HG03571 (cell line): ENCODE measurements around the gene G3BP2.
A peak's percentile ranks its signal among the peaks of the same experiment; 100 is the strongest.

Source experiments
- ATAC-seq: cut with Tn5 transposase; IDR thresholded peaks from one replicate; pipeline ENCODE4 v1.9.1; 2021; ENCODE audit not compliant: unreplicated experiment

The G3BP2 gene

DNA sequence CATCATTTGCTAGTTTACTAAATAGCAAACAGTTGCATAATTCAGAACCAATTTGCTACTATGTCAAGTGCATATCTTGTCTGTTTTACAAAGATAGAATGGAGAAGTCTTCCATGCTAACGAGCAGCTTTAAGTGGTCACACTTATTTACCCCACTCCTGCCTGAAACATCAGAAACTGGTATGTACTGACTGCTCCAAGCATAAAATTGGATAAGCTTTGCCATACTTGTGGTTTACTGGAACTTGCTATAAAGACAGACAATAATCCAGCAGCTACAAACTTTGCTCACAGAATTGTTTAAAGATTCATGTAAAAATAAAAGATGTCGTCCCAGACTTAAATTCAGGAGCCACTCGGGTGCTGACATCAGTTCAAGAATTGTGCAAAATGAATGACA, 29.6 kb downstream of the G3BP2 start:
- no peak for ATAC-seq

DNA sequence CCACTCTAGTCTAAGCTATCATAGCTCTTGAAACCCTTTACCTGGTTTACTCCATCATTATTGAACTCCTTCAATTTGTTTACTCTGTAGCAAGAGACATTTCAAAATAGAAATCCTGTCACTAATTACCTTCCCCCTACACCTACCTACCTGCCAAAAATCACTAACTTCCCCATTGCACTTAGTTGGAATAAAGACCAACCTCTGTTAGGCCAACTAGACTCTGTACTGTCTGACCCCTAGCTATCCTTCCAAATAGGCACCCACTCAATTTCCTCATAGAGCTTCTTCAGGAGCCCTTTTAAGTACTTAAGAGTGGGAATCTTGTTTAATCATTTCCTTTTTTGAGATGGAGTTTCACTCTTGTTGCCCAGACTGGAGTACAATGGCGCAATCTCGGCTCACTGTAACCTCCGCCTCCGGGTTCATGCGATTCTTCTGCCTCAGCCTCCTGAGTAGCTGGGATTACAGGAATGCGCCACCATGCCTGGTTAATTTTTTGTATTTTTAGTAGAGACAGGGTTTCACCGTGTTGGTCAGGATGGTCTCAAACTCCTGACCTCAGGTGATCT, 34.0 kb downstream of the G3BP2 start:
- ATAC-seq = no peak

DNA sequence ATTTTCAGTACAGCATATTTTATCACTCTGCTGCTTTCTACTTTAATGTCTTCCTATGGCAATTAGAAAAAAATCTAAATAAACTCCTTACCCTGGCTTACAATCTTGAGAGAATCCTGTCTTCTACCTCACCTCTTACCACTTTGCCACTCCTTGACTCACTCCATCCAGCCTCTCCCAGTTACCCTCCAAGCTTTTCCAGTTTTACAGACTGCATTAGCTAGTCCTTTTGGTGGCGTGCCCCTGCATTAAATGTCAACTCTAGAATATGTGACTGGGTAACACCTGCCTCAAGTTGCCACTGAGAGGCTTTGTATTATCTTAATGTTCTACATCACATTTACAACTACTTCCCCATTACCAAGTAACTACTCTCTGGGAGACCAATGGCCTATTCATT, 35.4 kb downstream of the G3BP2 start:
- ATAC-seq = no peak

DNA sequence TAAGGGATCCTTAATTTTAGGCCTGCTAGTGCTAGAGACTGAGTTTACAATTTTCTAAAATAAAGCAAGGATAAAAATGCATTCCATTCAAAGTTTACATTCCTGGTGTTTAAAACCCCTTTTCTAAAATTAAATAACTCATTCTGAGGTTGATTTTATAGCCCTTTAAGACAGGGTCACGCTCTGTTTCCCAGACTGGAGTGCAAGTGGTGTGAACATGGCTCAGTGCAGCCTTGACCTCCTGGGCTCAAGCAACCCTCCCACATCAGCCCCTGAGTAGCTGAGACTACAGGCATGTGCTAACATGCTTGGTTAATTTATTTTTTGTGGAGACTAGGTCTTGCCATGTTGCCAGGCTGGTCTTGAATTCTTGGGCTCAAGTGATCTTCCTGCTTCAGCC, 36.0 kb downstream of the G3BP2 start:
- ATAC-seq = no peak

DNA sequence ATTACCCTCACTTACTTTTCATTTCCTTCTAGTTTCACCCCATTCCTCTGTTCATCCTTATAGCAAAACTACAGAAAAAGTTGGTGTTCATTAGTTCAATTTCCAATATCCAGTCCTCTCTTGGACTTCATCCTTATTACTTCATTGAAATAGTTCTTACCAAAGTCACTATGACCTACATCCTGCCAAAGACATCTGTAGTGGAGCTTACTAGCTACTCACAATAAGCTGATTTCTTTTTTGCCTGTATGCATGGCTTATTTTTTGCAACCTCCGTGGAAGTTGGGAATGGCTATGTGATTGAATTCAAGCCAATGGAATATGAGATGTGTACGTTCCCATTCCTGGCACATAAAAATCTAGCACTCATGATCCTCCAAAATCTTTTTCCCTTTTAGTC, 38.3 kb downstream of the G3BP2 start:
- no peak for ATAC-seq

DNA sequence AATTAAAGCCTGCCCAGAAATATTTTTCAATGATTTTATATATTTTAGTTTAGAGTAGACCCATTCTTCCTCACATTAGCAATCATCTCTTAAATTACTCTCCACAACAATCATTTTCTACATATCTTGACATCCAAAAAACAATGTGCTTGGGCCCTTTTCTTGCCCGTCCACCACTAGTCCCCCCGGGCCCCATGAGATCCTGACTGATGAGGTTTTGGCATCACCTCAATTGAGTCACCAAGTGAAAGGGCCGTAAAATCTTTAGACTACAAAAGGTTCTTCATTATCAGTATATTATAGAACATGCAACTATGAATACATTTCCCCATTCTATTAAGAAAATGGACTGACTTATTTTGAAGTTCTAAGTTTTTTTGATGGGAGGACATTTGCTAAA, 38.9 kb downstream of the G3BP2 start:
- ATAC-seq = no peak

DNA sequence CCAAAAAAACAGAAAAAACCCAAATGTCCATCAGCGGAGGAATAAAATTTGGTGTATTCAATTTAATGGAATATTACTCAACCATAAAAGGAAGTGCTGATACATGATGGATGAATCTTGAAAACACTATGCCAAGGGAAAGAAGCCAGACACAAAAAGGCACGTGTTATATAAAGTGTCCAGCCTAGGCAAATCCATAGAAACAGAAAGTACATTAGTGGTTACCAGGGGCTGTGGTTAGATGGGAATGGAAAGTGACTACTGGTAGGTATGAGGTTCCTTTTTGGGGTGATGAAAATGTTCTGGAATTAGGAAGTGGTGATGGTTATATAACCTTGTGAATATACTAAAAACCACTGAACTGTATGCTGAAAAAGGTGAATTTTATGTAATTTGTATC, 39.4 kb downstream of the G3BP2 start:
- no peak for ATAC-seq

DNA sequence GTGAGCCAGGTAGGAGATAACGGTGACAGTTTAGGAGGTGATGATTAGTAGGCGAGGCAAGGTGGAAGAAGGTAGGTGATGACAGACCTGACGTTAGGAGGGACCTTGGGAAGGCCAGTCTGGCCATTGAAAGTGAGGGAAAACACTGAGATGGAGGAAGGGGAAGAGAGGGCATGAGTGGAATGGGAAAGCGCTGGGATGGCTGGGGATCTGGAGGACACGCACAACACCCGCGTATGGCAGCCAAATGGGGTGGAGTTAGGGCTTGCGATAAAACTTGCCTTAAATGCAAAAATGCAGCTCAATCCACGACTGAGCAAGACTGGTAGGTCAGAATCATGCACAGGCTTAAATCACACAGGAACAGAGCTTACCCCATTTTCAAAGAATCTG, 42.3 kb downstream of the G3BP2 start:
- no peak for ATAC-seq

DNA sequence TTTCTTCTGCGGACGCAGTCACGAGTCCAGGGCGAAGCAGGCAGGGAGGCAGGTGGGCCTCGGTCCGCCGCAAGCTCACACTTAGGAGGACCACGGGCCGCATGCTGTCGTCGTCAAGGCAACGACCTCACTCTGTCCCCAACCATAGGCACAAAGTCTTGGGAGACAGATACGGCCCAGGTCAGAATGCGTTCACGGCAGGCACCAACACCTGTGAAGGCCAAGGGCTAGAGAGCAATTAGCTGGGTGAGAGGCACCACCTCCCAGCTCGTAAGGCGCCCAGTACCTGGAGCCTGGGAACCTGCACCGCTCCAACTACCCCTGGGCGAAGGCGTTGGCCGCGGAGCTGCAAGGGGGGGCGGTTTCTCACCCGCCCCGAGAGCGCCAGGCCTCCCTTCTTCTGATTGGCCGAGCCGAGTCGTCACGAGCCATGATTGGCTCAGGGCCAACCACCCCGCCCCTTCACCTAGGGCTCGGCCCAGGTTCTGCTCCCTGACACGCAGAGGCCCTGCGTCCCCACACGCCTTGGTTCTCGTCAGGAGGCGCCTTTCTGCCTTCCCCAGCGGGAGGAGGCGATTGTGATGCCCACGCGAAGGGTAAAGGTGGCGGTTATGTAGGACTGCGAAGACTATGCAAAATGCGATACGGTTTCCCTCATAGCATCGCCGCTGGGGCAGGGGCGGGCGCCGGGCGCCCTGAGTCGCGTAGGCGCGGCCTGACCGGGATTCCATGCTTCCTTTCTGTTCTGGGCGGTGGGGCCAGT, 42.9 kb downstream of the G3BP2 start, which contains the start of gene CDKL2:
CDKL2 (minus strand) TSS at position 355 of the 763 bp plus-strand sequence. CDS start 4,540 bp downstream, outside the sequence.
- peak; percentile 97 for ATAC-seq

DNA sequence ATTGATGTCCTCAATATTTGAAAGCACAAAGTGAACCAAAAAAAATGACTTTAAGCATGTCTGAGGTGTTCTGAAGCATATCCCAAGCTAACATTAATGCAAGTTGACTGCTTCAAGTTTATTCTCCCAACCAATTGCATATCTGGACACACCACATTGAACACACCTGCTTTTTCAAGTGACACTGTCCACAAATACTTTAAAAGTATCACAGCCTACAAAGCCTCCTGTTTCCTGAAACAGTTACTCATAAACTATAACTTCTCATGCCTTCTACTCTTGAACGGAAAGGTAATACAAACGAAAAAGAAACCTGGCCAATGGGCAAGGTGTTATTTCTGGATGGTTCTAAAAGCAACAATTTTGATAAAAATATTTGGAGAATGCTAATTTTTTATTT, 44.0 kb downstream of the G3BP2 start:
- no peak for ATAC-seq

DNA sequence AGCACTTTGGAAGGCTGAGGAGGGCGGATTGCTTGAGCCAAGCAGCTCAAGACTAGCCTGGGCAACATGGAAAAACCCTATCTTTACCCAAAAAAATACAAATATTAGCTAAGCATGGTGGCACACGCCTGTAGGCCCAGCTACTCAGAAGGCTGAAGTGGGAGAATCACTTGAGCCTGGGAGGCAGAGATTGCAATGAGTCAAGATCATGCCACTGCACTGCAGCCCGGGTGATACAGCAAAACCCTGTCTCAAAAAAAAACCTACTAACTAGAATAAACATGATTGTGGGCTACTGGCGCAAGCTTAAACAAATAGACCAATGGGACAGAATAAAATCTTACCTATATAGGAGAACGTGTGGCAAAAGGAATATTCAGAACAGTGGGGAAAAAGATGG, 50.2 kb downstream of the G3BP2 start:
- no peak for ATAC-seq

DNA sequence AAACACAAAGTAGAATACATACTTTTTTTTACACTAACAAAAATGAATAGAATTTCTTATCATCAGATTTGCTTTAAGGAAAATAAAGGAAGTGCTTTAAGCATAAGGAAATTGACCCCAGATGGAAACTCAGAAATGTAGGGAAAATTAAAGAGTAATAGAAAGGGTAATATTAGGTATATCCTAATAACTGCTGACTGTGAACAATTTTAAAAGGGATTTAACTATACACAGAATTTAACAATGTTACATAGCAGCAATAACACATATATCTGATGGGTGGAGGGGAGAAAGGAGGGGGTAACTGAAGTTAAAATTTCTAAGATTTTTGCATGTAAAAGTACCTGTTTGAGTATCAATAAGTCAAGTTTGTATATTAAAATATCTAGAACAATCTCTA, 51.5 kb downstream of the G3BP2 start:
- no peak for ATAC-seq

DNA sequence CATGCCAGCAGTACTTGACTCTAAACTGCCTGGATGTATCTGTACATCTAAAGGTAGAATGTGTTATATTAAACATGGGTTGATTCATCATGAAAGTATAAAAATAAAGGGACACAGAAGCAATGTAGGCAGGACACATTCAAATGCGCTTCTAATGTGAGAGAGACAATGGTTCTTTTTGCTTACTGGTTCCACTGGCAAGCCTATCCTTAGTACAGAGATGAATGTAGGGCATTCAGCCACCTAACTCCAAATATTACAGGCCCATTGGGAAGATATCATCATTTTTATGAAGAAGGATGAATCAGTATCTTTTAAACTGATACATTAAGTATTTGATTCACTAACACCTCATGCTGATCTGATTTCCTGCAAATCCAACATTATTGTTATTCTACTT, 60.9 kb downstream of the G3BP2 start:
- ATAC-seq = no peak

DNA sequence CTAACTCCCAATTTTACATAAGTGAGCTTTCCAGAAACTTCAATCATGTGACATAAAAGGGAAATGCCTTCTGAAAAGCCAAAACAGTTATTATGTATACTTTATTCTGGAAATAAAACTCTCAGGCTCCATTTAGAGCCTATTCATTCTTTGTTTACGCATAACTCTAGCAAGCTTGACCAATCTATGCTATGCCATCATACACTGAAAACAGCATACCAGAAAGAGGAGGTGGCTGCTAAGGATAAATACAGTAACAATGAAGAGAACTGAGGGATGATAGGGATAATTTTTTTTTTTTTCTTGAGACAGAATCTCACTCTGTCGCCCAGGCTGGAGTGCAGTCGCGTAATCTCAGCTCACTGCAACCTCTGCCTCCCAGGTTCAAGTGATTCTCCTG, 67.3 kb downstream of the G3BP2 start:
- no peak for ATAC-seq

DNA sequence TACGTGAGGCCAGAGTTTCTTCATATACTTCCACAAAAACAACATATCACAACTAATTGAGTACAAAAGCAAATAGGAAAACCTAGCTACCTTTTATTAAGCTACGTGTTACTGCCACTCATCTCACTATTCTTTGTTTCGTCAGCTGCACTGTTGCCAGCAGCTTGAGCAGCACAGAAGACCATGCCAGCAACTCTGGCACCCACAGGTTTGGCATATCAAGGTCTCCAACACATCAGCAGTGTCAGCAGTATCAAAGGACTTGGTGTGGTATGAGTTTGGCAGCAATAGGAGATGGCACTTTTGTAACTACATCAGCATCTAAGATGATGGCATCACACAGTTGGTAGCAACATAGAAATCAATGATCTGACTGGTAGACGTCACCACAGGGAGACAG, 73.6 kb downstream of the G3BP2 start:
- ATAC-seq = no peak

DNA sequence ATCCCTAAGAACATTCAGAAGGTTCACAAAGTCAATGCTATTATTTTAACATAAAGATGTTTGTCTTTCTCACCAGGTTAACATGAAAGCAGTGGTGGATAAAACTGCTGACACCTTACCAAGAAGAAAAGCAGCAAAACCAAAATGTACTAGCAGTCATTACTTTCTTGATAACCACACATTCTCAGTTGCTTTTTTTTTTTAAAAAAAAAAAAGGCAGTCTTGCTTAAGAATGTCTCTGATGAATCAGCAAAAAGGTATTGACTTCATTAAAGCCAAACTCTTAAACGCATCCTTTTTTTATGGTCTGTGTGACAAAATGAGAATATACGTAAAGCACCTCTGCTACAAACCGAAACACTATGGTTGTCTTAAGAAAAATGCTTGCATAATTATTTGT, 74.8 kb downstream of the G3BP2 start:
- no peak for ATAC-seq

DNA sequence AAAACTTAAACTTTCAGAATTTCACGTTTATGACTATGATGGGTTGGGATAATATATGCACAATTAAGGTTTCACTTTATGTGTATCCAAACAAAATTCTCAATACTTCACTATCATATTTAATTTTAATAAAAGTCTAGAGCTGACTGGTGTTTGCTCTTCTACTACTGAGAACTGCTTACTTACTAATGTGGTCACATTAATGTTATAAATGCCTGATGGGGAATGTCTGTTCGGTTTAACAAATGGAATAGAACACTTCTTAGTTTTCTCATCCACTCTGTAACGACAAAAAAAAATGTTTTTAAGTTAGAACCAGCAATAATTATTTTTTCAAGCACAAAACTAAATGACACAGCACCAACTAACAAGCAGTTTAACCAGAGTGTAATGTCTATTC, 77.2 kb downstream of the G3BP2 start:
- ATAC-seq = no peak

DNA sequence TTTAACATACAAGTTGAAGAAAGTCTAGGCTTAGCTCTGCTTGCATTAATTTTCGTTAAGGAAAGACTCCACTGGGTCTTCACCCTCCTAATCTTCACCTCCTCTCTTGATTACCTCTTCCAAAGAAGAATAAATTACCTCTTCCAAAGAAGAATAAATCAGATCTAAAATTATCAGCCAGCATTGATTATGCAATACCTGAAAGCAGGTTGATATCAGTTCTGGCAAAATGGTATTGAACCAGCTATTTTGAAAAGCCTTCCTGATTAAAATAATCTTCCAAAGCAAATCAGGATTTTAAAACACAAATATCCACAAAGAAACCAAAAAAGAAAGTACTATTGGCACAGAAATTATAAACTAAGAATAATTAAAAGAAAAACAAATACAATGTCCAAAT, 79.8 kb downstream of the G3BP2 start:
- no peak for ATAC-seq
